Limb (tissue), 2 donors: ENCODE measurements around the gene YJEFN3.

Source experiments
- DNase-seq, 2 donors: peaks; one replicate each; pipeline ENCODE4 v3.0.0-alpha.2; 2016; ENCODE audit errors: extremely low spot score in 2 of 2

YJEFN3 gene

GRCh38 chr19:19537075-19538048 lies 8.7 kb downstream of the YJEFN3 start:
- peak in 1 of 2 donors; percentile 38 for DNase-seq

GRCh38 chr19:19538061-19538784 lies 9.5 kb downstream of the YJEFN3 start, which contains the start of gene CILP2:
Gene CILP2 (plus strand): TSS chr19:19538265. CDS start chr19:19538350, 85 bp downstream.
- peak in 1 of 2 donors; percentile 77 for DNase-seq

- DNase-seq = peak in 1 of 2 donors; percentile 42
Measured at GRCh38 chr19:19538785-19539166, 10.1 kb downstream of the YJEFN3 start.

- peak in 1 of 2 donors; percentile 36 for DNase-seq
Measured at GRCh38 chr19:19539698-19540063, 11.0 kb downstream of the YJEFN3 start.

- peak in 1 of 2 donors; percentile 89 for DNase-seq
Measured at GRCh38 chr19:19540064-19540714, 11.5 kb downstream of the YJEFN3 start.

GRCh38 chr19:19540715-19541515 lies 12.2 kb downstream of the YJEFN3 start:
- DNase-seq = peak in 1 of 2 donors; percentile 77

GRCh38 chr19:19541616-19542015 lies 12.9 kb downstream of the YJEFN3 start:
- DNase-seq = no peak

GRCh38 chr19:19542507-19542906 lies 13.8 kb downstream of the YJEFN3 start:
- no peak for DNase-seq

- DNase-seq = peak in 1 of 2 donors; percentile 24
Measured at GRCh38 chr19:19543101-19543500, 14.4 kb downstream of the YJEFN3 start.

GRCh38 chr19:19543640-19544039 lies 14.9 kb downstream of the YJEFN3 start:
- DNase-seq = peak in 1 of 2 donors; percentile 26

- no peak for DNase-seq
Measured at GRCh38 chr19:19544257-19544953, 15.7 kb downstream of the YJEFN3 start.

- DNase-seq = no peak
Measured at GRCh38 chr19:19544954-19545591, 16.4 kb downstream of the YJEFN3 start.

GRCh38 chr19:19545707-19546106 lies 17.0 kb downstream of the YJEFN3 start:
- DNase-seq = no peak

- DNase-seq = no peak
Measured at GRCh38 chr19:19546751-19547162, 18.0 kb downstream of the YJEFN3 start.

- DNase-seq = no peak
Measured at GRCh38 chr19:19547674-19548336, 19.1 kb downstream of the YJEFN3 start.

- no peak for DNase-seq
Measured at GRCh38 chr19:19548915-19549759, 20.4 kb downstream of the YJEFN3 start.

- DNase-seq = no peak
Measured at GRCh38 chr19:19549804-19550464, 21.2 kb downstream of the YJEFN3 start.

GRCh38 chr19:19550485-19550929 lies 21.8 kb downstream of the YJEFN3 start:
- peak in 1 of 2 donors; percentile 66 for DNase-seq
